Activated CD8-positive, alpha-beta memory T cell treated with anti-CD3 and anti-CD28 coated beads for 24 hours (primary cell): ENCODE measurements around the gene NUP210.
"Not testable (repeated sequence)": the region's sequence is repeated elsewhere in the genome, so short reads cannot be mapped to it uniquely, and the experiment has no call there.

Experiments used
- DNase-seq: peaks from one replicate; pipeline ENCODE4 v3.0.0-alpha.2; 2020

The NUP210 gene

GRCh38 chr3:13429631-13430291 is 9.6 kb upstream of the NUP210 start:
- DNase-seq, result no peak

- not testable (repeated sequence) for DNase-seq
These were observed 8.6 kb upstream of the NUP210 start for GRCh38 chr3:13428678-13429077.

- DNase-seq, result no peak
These were observed 7.8 kb upstream of the NUP210 start for GRCh38 chr3:13427662-13428603.

- no peak for DNase-seq
These were observed 6.5 kb upstream of the NUP210 start for GRCh38 chr3:13426591-13426990.

GRCh38 chr3:13425689-13426088 is 5.6 kb upstream of the NUP210 start:
- no peak for DNase-seq

GRCh38 chr3:13424865-13425617 is 4.9 kb upstream of the NUP210 start:
- DNase-seq, result no peak

- DNase-seq, result no peak
These were observed 4.2 kb upstream of the NUP210 start for GRCh38 chr3:13424141-13424844.

GRCh38 chr3:13420831-13421765 is 976 bp upstream of the NUP210 start:
- DNase-seq, result peak; percentile 84

- peak; percentile 84 for DNase-seq
These were observed 547 bp downstream of the NUP210 start for GRCh38 chr3:13419505-13420044.

GRCh38 chr3:13417166-13417947 is 2.8 kb downstream of the NUP210 start:
- no peak for DNase-seq

- DNase-seq, result no peak
These were observed 3.9 kb downstream of the NUP210 start for GRCh38 chr3:13415997-13416793.

GRCh38 chr3:13415236-13415986 is 4.7 kb downstream of the NUP210 start:
- DNase-seq, result no peak

- peak; percentile 84 for DNase-seq
These were observed 5.9 kb downstream of the NUP210 start for GRCh38 chr3:13414040-13414729.

- no peak for DNase-seq
These were observed 8.8 kb downstream of the NUP210 start for GRCh38 chr3:13411186-13411860.

- no peak for DNase-seq
These were observed 11.2 kb downstream of the NUP210 start for GRCh38 chr3:13408890-13409289.

- no peak for DNase-seq
These were observed 12.2 kb downstream of the NUP210 start for GRCh38 chr3:13407926-13408325.

- no peak for DNase-seq
These were observed 12.6 kb downstream of the NUP210 start for GRCh38 chr3:13407475-13407874.

GRCh38 chr3:13406190-13406589 is 13.9 kb downstream of the NUP210 start:
- no peak for DNase-seq
